Measurements from ENCODE around the gene SORCS3.

The SORCS3 gene

DNA sequence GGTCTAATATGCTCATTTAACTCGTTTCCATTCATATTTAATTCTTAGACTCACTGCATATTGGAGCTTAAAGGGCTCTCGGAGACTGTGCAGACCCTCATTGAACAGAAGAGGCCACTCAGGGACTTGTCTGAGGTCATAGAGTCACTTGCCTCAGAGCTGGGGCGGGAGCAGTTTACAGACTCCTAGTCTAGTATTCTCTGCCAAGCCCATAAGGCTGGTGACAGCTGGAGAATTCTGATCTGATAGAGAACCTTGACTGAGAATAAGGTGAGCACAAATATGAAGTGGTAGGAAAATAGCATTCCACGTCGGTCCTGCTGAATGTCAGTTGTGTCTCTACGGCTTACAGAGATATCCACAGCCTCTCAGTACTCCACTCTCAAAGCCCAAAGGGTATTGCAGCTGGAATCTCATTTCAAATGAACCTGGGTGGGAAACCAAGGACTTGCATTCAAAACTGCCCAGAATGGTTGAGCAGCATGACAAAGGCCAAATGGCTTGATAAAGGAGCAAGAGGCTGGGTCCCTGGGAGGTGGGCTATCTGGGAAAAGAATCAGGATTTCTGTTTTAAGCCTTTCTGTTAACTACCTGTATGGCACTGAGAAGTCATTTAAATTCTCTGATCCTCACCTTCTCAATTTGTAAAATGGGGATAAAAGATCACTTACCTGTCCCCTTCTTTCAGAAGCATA, 283.2 kb downstream of the SORCS3 start:
- no peak for DNase-seq

DNA sequence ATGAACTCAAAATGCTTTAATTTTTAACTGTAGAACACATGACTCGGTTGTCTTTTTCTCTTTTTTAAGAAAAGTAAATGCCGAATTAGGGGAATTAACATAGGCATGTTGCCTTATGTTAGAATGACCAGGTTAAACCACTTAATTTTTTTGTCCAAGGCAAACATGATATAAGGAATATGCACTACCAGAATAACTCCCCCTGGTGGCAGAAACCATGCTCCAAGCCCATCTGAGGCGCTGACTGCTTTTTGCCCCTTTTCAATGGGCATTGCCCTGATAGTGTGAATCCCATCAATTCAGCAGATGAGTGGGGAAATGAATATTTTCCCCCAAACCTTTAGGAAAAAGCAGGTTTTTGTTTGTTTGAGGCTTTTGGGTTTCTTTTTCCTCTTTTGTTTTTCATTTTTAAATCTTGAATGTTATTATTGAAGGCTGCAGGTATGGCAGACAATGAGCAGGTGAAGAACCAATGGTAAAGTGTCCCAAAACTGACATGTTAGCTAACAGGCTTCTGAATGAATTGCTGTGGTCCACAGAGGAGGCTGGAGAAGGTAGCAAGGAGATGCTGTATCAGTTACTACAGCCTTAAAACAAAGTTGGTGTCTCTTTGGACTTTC, 284.3 kb downstream of the SORCS3 start:
- DNase-seq = no peak

- no peak for DNase-seq
Observed at GRCh38 chr10:104928734-104929133, 287.6 kb downstream of the SORCS3 start.

GRCh38 chr10:104931612-104932134, 290.6 kb downstream of the SORCS3 start:
- no peak for DNase-seq

- no peak for DNase-seq
Observed at GRCh38 chr10:104935656-104936055, 294.6 kb downstream of the SORCS3 start.

- DNase-seq = no peak
Observed at GRCh38 chr10:104937567-104937966, 296.5 kb downstream of the SORCS3 start.

DNA sequence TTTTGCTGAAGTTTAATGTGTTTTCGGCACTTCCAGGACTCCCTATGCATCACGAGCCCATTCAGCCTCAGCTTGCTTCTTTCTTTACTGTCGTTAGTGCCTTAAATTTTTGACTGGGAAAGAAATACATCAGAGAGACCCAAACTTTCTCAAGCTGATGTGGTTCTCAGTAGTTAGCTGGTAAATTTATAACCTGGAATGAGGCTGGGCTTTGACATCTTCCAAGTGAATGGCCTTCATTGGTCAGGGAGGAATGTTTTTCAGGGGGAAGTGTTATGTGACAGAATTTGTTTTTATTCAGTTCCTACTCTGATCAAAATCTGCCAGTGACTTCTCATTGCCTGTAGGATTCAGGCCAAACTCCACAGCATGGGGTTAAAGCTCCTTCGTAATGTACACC, 296.9 kb downstream of the SORCS3 start:
- no peak for DNase-seq

GRCh38 chr10:104941662-104942061, 300.6 kb downstream of the SORCS3 start:
- no peak for DNase-seq

- DNase-seq = no peak
Observed at GRCh38 chr10:104947314-104947713, 306.2 kb downstream of the SORCS3 start.

DNA sequence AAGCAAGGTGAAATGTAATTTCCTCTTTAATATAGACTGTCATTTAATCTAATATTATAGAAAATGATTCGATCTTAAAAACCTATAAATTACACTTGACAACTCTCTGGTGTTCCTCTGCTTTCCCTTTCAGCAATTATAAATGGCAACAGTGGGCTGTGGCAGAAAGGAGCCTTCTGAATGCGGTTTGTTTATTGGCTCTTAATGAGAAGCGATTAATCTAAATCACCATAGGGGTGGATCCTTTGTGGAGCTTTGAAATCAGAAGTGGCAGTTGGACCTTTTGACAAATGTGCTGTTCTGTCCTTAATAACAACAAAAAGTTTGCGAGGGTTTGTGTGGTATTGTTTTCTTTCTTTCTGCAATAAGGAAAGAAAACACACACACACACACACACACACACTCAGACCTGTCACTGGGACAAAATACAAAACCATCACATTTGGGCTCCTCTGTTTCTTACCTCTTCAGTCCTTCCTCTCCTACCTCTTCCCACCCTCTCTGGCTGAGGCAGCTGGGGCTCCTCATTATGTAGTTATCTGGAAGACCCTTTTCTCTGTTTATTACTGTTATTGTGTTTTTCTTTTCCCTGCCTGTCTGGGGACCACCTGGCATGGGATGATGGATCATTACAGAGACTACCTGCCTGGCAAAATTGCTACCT, 316.2 kb downstream of the SORCS3 start:
- no peak for DNase-seq

GRCh38 chr10:104966563-104967297, 325.6 kb downstream of the SORCS3 start:
- no peak for DNase-seq

- DNase-seq = no peak
Observed at GRCh38 chr10:104980368-104980767, 339.3 kb downstream of the SORCS3 start.

- no peak for DNase-seq
Observed at GRCh38 chr10:104981995-104982394, 340.9 kb downstream of the SORCS3 start.

DNA sequence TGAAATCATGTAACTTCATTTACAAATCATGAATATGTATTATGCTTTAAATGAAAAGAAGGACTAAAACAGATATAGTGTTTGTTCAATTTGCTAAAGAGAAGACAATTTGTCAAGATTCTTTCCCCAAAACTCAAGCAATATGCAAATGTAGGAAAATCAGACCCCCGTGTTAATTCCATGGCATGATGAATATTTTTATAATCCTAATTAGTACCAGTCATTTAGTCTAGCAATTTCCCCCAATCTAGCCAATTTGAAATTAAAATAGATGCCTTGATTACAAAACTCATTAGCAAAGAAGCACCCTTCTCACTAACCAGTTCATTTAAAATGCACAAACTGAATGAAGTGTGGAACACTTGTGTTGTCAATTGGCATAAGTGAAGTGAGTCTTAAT, 347.6 kb downstream of the SORCS3 start:
- DNase-seq = no peak

GRCh38 chr10:104989880-104990279, 348.8 kb downstream of the SORCS3 start:
- no peak for DNase-seq

GRCh38 chr10:104993085-104993484, 352.0 kb downstream of the SORCS3 start:
- DNase-seq = no peak

DNA sequence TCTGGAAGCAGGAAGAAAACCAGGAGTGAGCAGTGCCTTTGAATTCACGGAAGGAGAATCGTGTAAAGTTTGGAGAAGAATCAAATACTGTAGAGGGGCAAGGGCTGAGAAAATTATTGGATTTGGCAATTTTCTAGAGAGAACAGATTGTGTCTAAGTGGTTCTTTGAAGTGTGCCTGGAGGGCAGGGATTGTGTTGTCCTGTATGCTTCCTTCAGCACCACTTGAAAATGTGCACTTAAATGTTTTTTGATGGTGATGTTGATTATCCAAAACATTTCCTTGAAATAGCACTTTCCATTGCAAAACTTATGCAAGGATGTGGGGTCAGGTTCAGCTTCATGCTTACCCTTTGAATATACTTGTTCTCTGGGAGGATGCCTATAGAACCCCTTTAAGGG, 360.2 kb downstream of the SORCS3 start:
- DNase-seq = no peak

DNA sequence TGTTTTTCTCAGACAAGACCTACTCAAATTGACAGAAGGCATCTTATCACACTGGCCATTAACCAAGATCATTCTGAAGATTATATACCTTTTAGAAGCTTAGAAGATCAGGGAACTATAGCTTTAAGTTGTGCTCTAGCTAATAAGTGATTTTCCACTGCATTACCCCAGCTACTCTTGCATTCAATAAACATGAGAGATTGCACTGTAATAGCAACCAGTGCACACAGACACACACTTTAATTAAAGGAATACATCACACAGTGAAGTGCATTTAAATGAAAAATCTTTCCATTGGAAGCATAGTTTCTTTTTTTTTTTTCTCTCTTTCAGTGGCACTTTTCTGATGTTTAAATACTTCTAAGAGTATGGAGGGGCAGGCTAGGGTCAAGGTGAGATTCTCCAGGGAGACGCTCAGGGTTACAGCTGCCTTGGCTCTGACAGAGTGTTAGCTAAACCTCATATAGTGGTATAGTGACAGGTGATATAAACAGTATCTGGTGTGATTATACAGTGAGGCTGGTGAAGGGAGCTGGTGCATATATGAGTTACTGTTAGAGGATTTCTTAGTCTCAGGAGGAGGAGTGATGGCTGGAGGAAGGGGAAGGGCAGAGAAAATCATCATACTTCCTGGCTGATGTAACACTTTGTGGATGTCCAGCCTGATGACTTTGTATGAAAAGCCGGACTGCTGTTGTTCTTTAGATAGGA, 369.5 kb downstream of the SORCS3 start:
- no peak for DNase-seq

GRCh38 chr10:105017116-105017515, 376.0 kb downstream of the SORCS3 start:
- no peak for DNase-seq

DNA sequence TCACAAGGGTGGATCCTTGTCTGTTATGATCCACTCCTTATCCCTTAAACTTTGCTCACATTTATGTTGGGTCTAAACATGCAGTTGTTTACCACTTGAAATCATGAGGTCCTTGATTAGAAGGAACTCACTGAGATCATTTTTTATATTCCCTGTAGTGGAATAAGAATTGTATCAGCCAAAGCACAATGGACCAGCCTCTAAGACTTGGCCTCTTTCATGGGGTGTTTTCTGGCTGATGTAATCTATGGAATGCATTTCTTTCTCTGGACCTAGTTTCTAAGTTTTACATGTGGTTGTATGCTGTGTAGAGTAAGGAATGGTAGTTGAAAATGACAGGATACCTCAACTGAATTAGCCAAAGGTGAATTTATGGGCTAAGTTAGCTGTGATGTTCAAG, 376.6 kb downstream of the SORCS3 start:
- no peak for DNase-seq

DNA sequence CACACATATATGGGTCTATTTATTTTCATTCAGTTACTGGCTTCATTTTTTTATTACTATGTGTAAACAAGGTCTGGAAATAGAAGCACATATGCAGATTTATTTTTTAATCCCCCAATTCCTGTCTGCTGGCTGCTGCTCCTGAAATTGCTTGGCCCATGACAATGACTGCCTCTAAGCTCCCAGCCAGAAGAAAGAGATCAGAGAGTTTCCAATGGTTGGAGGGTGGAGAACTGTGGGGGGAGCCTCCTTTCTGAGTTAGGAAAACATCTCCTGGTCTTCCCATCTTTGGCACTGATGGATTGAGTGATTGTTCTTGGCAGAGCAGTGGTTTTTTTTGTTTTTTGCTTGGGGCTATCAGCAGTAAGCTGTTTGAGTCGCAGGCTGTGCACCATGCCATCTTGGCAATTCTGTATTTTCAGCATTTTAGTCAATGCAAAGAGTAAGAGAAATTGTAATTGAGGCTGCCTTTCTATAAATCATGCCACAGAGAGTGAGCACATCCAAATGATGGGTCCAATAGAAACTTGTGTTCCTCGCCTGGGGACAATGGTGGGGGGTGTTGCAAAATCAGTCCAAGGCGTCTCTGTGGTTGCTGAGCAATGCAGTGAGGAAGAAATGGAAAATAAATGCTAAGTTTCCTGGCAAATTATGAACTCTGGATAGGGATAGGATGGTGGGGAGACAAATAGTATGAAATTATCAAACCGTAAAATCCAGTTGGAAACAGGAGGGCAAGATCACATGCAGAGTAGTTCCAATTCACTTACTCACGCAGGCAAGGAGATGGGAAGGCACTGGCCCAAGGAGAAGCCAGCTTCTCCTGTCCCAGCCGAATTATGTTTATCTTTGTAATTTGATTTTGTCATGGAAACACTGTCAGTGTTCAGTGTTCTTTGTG, 382.4 kb downstream of the SORCS3 start:
- DNase-seq = no peak

GRCh38 chr10:105024184-105024583, 383.1 kb downstream of the SORCS3 start:
- DNase-seq = no peak
